AG09319 (cell line): ENCODE results near the gene HIVEP2.

Experiments used
- DNase-seq: peaks from one replicate; pipeline ENCODE4 v3.0.0-alpha.2; 2010; ENCODE audit warnings: low read depth; ENCODE audit errors: extremely low read depth
- TF ChIP-seq, protein P1 (sequence below): IDR thresholded peaks from 2 replicates; pipeline ENCODE4 v1.5.1; 2011; ENCODE audit warnings: low read depth, mild to moderate bottlenecking, inconsistent platforms, low read length, moderate library complexity

HIVEP2 gene

DNA sequence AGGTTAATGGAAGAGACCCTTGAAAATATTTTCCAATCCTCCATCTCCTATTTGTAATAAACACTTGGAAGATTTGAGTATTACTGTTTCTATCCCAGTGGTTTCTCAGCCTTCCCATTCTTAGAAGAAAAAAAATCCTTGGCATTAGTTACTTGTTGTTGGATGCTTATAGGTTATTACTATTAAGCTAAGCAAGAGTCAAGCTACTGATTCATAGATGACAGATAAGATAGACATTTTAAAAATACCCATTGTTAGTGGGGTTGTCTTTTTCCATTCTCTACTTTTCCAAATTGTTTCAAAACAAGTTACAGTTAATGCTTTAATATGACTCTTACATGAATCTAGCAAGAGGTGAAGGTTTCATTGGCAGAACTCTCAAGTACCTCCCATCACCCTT is 158.5 kb downstream of the HIVEP2 start:
- no peak for DNase-seq

DNA sequence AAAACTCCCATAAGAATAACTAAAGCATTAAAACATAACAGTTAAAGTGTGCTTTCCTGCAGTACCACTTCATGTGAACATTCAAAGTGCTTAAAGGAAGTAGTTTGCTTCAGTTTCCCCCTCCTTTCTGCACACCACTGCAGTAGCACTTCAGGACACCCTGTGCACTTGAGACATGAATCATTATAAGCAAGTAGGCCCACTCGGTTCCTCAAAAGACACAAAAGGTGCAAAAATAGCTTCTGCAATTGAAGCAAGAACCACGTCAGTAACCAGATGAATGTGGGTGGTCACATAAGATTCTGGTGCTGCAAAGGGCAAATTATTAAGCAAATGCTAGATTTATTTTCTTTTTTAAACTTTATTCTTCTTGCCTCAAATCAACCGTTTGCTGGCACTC is 160.6 kb downstream of the HIVEP2 start:
- DNase-seq: no peak
- TF ChIP-seq, protein P1, sequence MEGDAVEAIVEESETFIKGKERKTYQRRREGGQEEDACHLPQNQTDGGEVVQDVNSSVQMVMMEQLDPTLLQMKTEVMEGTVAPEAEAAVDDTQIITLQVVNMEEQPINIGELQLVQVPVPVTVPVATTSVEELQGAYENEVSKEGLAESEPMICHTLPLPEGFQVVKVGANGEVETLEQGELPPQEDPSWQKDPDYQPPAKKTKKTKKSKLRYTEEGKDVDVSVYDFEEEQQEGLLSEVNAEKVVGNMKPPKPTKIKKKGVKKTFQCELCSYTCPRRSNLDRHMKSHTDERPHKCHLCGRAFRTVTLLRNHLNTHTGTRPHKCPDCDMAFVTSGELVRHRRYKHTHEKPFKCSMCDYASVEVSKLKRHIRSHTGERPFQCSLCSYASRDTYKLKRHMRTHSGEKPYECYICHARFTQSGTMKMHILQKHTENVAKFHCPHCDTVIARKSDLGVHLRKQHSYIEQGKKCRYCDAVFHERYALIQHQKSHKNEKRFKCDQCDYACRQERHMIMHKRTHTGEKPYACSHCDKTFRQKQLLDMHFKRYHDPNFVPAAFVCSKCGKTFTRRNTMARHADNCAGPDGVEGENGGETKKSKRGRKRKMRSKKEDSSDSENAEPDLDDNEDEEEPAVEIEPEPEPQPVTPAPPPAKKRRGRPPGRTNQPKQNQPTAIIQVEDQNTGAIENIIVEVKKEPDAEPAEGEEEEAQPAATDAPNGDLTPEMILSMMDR: no peak

More for the DNA sequence above, 158.5 kb downstream of the HIVEP2 start:
- TF ChIP-seq, protein P1: no peak

DNA sequence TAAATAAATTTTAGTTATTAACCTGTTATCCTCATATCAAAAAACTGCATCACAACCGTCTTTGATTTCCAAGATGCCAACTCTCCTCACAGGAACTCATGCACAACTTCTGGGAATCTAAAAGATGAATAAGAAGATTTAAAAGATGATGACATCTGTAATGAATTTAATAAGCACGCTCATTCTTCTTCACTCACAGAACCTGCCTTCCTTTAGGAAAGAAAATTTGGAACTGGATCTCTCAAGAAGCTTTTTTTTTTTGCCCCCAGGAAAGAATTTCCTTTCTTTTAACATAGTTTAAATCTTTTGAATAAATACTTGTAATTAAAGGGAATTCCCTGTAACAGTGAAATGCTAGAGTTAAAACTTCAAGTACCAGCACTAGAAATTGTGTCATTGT is 161.5 kb downstream of the HIVEP2 start:
- TF ChIP-seq, protein P1: no peak
- peak; percentile 27 for DNase-seq

DNA sequence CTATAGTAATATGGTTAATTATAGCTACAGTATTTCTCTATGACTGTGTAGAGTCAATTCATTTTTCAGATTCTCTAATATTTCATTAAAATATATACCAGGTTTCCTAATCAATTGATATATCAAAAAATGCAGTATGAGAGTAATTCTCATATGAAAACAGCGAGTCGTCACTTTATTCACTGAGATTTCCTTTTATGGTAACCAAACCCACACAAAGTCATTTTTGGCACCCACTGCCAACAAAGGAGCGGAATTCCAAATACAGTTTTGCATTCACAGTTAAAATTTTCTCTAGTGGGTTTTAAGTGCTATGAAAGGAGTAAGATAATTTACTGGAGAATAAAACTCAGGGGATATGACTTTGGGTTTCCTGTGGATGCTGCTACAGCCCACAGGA is 163.8 kb downstream of the HIVEP2 start:
- no peak for DNase-seq
- TF ChIP-seq, protein P1: no peak

DNA sequence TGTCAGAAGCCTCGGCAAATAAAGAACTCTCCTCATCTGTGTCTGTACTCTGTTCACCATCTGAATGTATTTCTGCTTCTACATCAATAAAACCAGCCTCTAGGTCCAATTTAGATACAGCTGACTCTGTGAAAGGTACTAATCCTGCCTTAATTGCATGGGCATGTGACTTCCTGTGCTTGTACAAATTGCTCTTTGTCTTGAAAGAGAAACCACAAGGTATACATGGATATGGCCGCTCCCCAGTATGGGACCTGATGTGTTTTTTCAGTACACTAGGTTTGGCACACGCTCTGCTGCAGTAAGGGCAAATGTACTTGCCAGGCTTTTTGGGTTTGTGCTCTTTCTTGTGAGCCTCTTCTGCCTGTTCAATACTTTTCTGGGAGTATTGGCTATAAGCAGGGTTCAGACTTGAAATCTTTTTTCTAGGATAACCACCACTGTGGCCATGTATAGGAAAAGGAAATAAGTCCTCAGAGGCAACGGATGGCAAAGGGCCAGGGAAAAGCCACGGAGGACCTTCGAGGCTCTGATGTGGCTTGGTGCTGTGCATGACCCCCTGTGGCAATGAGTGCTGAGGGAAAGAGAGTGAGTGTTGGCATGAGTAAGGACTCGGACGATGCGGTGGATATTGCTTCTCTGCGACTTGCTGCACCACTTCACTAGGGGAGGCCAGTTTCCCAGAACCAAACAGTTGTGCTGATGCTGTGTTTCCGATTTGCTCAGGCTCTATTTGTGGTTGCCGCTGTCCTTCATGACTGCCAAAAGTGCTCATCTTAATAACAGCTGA is 170.9 kb downstream of the HIVEP2 start:
- TF ChIP-seq, protein P1: no peak
- DNase-seq: no peak

DNA sequence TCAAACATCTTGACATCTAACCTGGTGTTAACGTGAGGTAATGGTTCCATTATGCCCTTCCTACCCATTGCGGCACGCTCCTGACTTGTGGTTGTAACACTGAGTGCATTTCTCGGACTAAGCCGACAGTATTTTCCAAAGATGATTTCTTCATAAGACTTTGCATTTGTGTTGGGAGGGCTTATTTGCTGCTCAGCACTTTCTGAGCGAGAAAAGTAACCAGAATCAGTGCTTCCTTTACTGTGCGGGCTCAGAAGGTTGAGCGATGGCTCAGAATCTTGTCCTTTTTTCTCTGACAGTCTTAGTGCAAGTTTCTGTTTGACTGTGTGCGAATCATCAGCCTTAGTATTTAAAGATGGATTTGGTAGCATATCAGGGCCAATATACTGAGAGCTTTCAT is 171.7 kb downstream of the HIVEP2 start:
- no peak for DNase-seq
- TF ChIP-seq, protein P1: no peak

DNA sequence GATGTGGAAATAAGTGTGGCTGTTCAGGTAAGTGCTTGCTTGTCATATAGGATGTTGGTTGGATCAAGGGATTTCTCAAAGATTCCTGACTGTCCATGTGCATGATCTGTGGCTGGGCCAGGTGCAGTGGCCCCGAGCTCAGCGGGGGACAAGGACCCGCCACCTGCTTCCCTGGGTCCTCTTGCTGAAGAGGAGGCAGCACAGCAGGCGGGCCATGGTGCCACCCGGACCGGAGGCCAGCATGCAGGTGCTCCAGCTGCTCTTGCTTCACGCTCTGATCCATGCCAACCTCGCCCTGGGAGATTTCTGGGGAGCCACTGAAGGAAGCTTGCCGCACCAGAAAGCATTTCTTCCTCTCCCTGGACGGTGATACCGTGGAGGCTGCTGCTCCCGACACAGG is 173.8 kb downstream of the HIVEP2 start:
- TF ChIP-seq, protein P1: no peak
- DNase-seq: no peak
